Stimulated activated CD8-positive, alpha-beta memory T cell treated with anti-CD3 and anti-CD28 coated beads, Interleukin-15, amount 100 ng/mL, for 24 hours (primary cell): ENCODE measurements around the gene RFESD.
"Not testable (repeated sequence)": the region's sequence is repeated elsewhere in the genome, so short reads cannot be mapped to it uniquely, and the experiment has no call there.

ENCODE experiments used
- DNase-seq: peaks from one replicate; pipeline ENCODE4 v3.0.0-alpha.2; 2020; ENCODE audit warnings: low read depth

Gene RFESD

GRCh38 chr5:95628933-95629332 is 17.6 kb upstream of the RFESD start:
- DNase-seq: no peak

DNA sequence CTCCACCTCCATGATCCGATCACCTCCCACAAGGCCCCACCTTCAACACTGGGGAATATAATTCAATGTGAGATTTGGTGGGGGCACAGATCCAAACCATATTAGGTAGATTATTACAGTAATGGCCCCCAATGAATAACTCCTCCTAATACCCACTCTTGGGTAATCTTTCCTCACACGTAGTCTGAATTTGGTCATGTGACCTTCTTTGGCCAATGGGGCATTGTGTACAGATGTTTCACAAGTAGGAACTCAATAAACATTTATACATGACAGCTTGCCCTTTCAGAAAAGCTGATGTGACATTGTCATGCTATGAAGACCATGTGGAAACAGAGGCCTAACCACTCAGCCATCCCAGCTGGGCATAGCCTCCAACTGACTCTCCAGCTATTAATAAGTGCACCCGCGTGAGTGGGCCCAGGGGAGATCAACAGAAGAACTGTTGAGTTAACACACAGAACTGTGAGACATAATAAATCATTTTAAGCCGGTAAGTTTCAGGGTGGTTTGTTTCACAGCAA is 16.1 kb upstream of the RFESD start:
- DNase-seq: no peak

- no peak for DNase-seq
These were observed 15.2 kb upstream of the RFESD start for GRCh38 chr5:95631255-95631958.

DNA sequence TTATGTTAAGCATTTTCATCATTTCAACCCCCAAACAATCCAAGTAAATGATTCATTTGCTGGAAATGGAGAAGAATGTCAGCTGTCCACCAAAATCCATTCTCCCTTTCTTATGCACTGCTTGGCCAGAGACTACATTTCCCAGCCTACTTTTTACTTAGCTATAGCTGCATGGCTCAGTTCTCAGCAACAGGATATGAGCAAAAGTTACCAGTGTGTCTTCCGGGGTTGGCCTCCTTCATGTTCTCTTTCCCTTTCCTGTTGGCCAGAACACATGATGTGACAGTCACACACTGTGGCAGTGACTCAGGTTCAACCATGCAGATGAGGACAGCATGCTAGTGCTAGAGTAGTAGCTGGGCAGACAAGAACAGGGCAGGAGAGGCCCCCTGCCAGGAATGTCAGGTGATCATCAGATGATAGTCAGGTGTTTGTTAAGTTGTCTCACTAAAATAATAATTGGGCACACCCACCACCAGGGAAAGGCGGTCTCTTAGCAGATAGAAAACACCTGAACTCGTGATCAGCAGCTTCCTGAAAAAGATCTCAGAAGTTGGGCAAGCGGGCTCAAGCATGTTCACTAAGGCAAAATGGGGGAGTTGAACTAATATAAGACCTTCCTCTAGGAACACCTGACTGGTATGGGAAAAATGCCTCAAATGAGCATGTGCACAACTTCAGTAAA is 14.4 kb upstream of the RFESD start:
- DNase-seq: peak; percentile 14

DNA sequence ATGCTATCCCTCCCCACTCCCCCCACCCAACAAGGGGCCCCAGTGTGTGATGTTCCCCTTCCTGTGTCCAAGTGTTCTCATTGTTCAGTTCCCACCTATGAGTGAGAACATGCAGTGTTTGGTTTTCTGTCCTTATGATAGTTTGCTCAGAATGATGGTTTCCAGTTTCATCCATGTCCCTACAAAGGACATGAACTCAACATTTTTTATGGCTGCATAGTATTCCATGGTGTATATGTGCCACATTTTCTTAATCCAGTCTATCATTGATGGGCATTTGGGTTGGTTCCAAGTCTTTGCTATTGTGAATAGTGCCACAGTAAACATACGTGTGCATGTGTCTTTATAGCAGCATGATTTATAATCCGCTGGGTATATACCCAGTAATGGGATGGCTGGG is 13.6 kb upstream of the RFESD start:
- DNase-seq: not testable (repeated sequence)

- DNase-seq: no peak
These were observed 12.9 kb upstream of the RFESD start for GRCh38 chr5:95633671-95634070.

GRCh38 chr5:95634081-95634480 is 12.5 kb upstream of the RFESD start:
- no peak for DNase-seq

DNA sequence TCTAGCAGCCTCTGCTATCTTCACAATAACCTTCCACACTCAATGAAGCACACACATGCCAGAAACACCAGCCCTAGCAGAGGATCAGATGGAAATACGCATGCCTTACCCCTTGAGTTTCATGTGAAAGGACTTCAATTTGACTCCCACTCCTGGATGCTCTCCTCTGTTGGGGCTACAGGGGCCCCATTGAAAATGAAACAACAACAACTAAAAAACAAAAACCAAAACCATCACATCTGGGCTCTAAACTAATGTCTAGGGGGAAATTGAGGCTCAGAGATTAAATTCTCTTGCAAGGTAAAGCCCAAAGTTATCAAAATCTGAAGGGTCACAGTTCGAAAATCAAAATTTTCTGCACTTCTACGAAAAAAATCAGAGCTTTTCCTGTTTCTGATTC is 7.9 kb upstream of the RFESD start:
- no peak for DNase-seq

- DNase-seq: no peak
These were observed 4.8 kb upstream of the RFESD start for GRCh38 chr5:95641741-95642220.

- DNase-seq: no peak
These were observed 3.4 kb upstream of the RFESD start for GRCh38 chr5:95643152-95643551.

DNA sequence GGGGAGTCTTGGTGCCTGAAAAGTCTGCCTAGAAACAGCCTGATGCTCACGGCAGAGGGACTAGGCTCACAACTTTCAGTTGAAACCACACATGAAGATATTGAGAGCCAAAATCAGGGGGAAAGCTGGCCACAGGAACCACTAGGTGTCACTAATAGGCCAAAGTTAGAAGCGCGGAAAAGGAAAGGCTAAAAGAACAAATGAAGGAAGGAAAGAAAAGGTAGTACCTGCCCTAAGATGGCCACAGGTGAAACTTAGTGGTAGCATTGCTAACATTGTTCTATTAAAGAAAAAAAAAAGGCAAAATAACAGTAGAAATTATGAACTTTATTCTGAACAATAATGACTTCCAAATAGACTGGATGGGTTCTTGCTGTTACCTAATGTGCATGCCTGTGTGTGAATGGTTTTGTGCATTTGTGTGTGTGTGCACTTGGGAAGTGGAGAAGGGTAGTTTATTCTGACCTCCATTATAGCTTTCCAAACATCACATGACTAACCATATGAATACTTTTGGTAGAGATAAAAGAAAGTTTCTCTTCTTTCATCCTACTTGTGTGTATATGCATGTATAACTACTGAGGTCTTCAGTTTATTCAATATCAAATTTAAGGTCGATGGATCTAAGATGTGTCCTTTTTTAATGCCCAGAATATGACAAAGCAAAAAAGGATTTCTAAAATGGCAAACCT is 2.1 kb upstream of the RFESD start:
- DNase-seq: no peak

- not testable (repeated sequence) for DNase-seq
These were observed 380 bp upstream of the RFESD start for GRCh38 chr5:95646226-95646568.

DNA sequence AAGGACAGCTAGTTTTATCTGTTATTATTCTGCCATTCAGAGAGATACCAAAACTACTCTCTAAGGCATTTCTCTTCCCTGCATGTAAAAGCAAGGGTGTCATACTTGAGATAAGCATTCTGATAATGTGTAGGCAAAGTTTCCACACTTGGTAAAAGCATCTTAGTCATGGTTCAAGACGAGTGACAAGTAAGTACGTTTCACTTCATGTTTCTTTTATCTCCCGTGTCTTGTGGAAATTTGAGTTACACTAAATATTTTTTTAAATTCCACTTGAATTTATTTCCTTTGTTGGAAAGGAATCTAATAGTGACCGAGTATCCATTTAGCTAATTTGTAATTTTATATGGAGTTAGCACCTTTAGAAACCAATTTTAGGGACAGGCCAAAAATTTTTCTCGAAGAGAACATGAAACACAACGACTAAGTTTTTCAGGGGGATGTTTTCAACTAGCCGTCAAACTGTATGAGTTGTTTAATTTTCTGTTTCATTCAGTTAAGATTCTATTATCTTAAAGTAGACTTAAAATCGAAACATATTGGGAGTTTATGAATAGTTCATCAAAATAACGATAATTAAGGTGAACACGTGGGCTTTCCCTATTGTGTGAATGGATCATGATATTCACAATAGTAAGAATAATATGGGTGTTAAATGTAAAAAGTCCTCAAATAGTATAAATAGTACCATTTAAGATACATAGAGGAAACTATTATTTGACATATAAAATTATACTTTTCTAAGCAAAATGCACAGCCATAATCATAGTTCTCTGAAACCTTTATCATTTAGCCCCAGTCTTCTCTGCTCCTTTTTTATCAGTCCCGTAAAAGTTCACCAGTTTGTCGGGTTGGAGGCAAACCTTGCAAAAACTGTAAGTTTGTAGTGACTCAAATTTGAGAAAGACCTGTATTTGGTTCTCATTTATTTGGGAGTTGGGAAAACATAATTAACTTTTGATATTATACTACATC is 1.6 kb downstream of the RFESD start:
- DNase-seq: no peak

- no peak for DNase-seq
These were observed 2.7 kb downstream of the RFESD start for GRCh38 chr5:95649274-95649673.

GRCh38 chr5:95649842-95650620 is 3.5 kb downstream of the RFESD start:
- DNase-seq: no peak

DNA sequence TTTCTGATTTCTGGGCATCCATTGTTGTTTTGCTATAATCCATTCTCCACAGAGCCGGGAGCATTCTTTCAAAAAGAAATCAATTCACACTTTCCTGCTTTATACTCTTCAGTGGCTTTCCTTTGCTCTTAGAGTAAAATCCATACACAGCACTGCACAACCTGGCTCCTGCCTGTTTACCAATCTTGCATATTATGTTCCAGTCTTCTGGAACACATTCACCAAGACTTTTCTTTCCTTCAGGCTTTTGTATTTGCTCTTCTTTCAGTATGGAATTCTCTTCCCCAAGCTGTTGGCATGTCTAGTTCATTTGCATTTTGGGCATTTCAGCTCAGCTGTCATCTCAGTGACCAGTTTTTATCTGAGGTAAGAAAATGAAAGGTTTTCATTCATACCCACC is 6.3 kb downstream of the RFESD start:
- no peak for DNase-seq

GRCh38 chr5:95654196-95654595 is 7.6 kb downstream of the RFESD start:
- no peak for DNase-seq

GRCh38 chr5:95655575-95655974 is 9.0 kb downstream of the RFESD start:
- DNase-seq: no peak

- DNase-seq: no peak
These were observed 13.5 kb downstream of the RFESD start for GRCh38 chr5:95660060-95660459.

DNA sequence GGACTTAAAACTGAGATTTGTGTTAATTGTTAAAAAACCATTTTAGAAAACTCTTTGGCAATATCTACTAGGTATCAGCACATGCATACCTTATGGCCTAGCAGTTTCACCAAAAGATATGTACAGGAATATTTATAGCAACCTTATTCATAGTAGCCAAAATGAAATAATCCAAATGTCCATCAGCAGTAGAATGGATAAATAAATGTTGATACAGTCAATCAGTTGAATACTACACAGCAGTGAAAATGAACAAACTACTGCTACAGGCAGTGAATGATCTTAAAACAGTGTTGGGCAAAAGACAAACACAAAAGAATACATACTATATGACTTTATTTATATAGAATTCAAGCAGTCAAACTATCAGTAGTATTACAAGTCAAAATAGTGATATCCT is 16.4 kb downstream of the RFESD start:
- no peak for DNase-seq

DNA sequence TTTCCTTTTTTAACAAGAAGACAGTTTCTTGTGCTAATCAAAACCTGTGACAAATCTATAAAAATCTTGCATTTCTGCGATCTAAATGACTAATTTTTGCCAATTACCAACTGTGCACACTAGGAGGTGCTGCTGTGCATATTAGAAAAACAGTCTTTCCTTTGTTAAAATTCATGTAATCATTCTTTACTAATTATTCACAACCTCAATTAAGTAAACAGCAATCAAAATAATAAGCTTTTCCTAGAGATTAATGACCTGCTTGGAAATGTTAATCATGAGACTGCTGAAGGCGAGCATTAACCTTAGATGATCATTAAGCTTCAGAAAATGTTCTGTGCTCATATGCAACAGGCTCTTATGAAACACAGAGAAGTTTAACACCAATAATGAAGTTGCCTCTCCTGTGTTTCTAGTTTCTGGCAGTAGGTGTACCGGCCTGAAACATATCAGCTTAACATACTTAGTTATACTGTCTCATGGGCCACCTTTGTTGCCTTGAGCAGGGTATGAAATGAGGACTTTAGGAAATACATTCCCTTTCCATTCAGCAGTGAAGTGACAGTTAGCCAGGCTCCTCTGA is 17.7 kb downstream of the RFESD start:
- DNase-seq: no peak
